ENCODE measurements around the gene CLOCK.

CLOCK gene

GRCh38 chr4:55410431-55410830, 136.3 kb downstream of the CLOCK start:
- DNase-seq: no peak

DNA sequence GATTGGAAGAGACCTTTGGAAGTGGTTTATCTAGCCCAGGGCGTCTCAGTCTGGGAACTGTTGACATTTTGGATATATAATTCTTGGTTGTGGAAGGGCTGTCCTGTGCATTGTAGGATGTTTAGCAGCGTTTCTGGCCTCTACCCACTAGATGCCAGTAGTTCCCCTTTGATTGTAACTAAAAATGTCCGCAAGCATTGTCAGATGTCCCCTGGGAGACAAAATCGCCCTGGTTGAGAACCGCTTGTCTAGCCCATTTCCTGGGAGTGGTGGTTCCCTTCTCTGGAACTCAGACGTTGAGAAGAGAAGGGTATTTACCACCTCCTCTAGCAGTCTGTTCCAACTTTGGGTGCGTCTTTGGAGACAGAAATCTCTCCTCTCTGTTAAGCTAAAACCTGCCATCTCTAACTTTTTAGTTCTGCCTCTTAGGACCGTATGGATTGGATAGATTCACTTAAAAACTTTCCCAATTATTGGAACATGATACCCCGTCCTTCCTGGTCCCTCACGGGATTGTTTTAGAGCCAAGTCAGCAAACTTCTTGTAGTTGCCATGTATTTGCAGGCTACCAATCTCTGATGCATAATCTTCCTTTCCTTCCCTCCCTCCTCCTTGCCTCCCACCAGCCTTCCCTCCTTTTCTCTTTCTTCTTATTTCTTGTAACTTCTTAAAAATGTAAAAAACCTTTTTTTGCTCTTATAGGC, 137.1 kb downstream of the CLOCK start:
- no peak for DNase-seq

- DNase-seq: no peak
Observed at GRCh38 chr4:55407764-55408163, 138.9 kb downstream of the CLOCK start.

- DNase-seq: no peak
Observed at GRCh38 chr4:55407119-55407518, 139.6 kb downstream of the CLOCK start.

- DNase-seq: no peak
Observed at GRCh38 chr4:55406545-55406944, 140.2 kb downstream of the CLOCK start.

DNA sequence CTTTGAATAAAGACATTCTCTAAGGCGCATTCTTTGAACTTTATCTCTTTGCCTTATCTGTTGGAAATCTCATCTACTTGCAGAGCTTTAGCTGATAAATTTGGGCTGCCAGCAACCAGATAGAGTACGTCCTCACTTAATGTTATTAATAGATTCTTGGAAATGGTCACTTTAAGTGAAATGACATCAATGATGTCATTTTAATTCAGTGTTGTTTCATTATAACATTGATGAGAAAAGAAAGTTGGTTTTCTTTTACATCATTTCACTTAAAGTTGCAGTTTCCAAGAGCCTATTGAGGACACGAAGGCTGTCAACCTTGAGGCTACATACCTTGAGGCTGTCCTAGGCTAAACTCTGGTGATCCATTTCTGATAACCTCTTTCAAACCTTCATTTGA, 141.6 kb downstream of the CLOCK start:
- no peak for DNase-seq

- no peak for DNase-seq
Observed at GRCh38 chr4:55399581-55399980, 147.1 kb downstream of the CLOCK start.

GRCh38 chr4:55398966-55399365, 147.7 kb downstream of the CLOCK start:
- no peak for DNase-seq

GRCh38 chr4:55398461-55398860, 148.2 kb downstream of the CLOCK start:
- DNase-seq: no peak

DNA sequence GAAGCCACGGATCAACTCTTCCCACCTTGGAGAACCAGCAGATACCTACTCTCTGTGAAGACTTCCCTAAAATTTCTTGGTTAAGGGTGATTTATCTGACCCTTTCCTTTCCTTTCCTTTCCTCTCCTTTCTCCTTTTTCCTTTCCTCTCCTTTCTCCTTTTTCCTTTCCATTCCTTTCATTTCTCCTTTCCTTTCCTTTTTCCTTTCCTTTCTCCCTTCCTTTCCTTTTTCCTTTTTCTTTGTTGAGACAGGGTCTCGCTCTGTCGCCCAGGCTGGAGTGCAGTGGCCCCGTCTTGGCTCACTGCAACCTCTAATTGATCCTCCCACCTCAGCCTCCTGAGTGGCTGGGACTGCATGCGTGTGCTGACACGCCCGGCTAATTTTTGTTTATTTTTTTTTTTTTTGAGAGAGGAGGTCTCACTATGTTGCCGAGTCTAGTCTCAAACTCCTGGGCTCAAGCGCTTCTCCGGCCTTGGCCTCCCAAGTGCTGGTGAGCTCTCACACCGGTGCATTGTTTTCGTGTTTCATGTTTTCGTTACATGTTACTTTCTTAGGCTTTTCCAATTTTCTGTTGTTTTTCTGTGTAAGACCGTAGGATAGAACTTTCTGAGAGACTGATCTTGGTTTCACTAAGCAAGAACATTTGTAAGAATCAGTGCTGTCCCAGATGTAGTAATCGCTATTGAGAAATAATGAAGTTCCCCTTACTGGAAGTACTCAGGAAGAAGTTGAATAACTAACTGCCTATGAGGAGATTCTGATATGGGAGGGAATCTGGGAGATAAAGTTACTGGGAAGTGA, 149.0 kb downstream of the CLOCK start:
- no peak for DNase-seq

GRCh38 chr4:55397126-55397436, 149.6 kb downstream of the CLOCK start:
- DNase-seq: no peak

- no peak for DNase-seq
Observed at GRCh38 chr4:55396308-55397125, 150.2 kb downstream of the CLOCK start.

- DNase-seq: peak; percentile 63
Observed at GRCh38 chr4:55395529-55396307, 151.0 kb downstream of the CLOCK start, which contains the start of gene TMEM165. TSS of gene TMEM165 (plus strand) at chr4:55395957. CDS start at chr4:55396190, 233 bp downstream.

DNA sequence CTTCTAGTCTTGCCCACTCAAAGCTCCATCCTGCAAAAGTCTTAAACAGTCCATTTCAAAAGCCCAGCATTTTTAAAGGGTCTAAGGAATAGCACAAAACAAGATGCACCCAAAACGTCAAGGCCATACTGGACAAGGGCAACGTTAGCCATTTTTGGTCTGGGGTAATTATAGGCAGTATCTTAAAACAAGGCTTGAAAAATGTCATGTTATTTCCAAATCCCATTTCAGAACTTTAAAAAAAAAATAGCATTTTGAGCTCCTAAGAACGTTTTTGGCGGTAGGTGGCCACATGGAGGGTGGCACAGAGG, 151.5 kb downstream of the CLOCK start:
- DNase-seq: no peak

- DNase-seq: no peak
Observed at GRCh38 chr4:55393461-55394320, 153.0 kb downstream of the CLOCK start.

DNA sequence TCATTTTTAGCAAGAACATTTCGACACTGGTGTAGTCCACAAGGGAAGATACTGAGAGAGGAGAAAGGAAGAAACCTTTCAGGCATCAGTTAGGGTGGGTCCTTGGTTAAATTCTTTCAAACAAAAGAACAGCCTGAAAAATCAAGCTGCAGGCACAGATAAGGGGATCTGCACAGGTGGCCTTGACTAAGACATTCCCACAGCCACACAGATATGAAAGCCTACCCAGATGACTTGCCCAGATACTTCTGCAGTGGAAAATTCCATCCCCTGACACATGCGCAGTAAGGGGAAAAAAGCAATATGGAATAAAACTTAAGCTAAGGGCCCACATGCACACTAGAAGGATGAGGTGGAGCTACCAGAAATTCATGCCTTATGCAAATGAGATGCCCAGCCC, 159.9 kb downstream of the CLOCK start:
- no peak for DNase-seq

GRCh38 chr4:55386073-55386472, 160.6 kb downstream of the CLOCK start:
- DNase-seq: no peak

- DNase-seq: no peak
Observed at GRCh38 chr4:55385201-55385649, 161.5 kb downstream of the CLOCK start.

GRCh38 chr4:55382488-55383003, 164.2 kb downstream of the CLOCK start:
- DNase-seq: no peak

DNA sequence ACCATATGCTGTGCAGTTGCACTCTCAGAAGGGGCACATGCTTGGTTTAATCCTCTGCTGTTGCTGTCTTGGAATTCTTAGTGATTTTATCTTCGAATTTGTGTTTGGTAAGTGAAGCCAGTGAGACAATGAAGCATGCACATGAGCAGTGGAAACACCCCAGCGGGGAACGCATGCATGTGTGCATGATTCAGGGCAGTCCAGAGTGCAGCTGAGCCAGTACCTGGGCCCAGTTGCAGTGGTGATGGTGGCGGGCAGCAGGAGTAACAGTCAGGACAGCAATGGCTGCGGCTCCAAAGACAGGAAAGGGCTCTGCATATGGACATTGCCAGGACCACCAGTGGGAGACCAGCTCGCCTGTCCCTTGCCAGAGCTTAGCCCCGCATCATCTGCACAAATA, 165.2 kb downstream of the CLOCK start:
- no peak for DNase-seq

- no peak for DNase-seq
Observed at GRCh38 chr4:55380576-55380975, 166.1 kb downstream of the CLOCK start.
